Measurements from ENCODE around the gene METTL4.
A peak's percentile ranks its signal among the peaks of the same experiment; 100 is the strongest.

Gene METTL4

GRCh38 chr18:2570772-2571199, 519 bp downstream of the METTL4 start:
- ATAC-seq, result peak; percentile 85
- TF ChIP-seq CSRNP3 (CRISPR knock-in tag; IDR thresholded peaks at IDR 0.05), result no peak
- TF ChIP-seq ZNF8 (CRISPR knock-in tag; IDR thresholded peaks at IDR 0.05), result no peak
- TF ChIP-seq PATZ1 (CRISPR knock-in tag; IDR thresholded peaks at IDR 0.05; ENCODE audit: borderline replicate concordance), result no peak
- no peak for TF ChIP-seq ISL1 (CRISPR knock-in tag; IDR thresholded peaks at IDR 0.05)
- no peak for TF ChIP-seq ZNF70 (CRISPR knock-in tag; IDR thresholded peaks at IDR 0.05)
- no peak for TF ChIP-seq SNAI2 (CRISPR knock-in tag; IDR thresholded peaks at IDR 0.05)
- TF ChIP-seq ZFP3 (CRISPR knock-in tag; IDR thresholded peaks at IDR 0.05), result no peak

GRCh38 chr18:2569338-2570207, 1.7 kb downstream of the METTL4 start:
- no peak for ATAC-seq
- TF ChIP-seq ZFP30 (CRISPR knock-in tag; IDR thresholded peaks at IDR 0.05) (no peak), ZNF8 (CRISPR knock-in tag; IDR thresholded peaks at IDR 0.05) (no peak), CSDC2 (CRISPR knock-in tag; IDR thresholded peaks at IDR 0.05) (no peak), TOX (CRISPR knock-in tag; IDR thresholded peaks at IDR 0.05; ENCODE audit: borderline replicate concordance) (no peak), OSR1 (CRISPR knock-in tag; IDR thresholded peaks at IDR 0.05) (no peak), TSHZ2 (CRISPR knock-in tag; IDR thresholded peaks at IDR 0.05) (no peak), PATZ1 (CRISPR knock-in tag; IDR thresholded peaks at IDR 0.05; ENCODE audit: borderline replicate concordance) (no peak), POU6F1 (CRISPR knock-in tag; IDR thresholded peaks at IDR 0.05; ENCODE audit: borderline replicate concordance, low read depth) (no peak), CSRNP3 (CRISPR knock-in tag; IDR thresholded peaks at IDR 0.05) (no peak), ARNTL (CRISPR knock-in tag; IDR thresholded peaks at IDR 0.05; ENCODE audit: borderline replicate concordance, low read depth) (no peak), ZNF70 (CRISPR knock-in tag; IDR thresholded peaks at IDR 0.05) (no peak), GLIS3 (CRISPR knock-in tag; IDR thresholded peaks at IDR 0.05) (no peak), CREB5 (CRISPR knock-in tag; IDR thresholded peaks at IDR 0.05; ENCODE audit: low read depth) (no peak), ZNF565 (CRISPR knock-in tag; conservative IDR thresholded peaks at IDR 0.05; ENCODE audit: low read depth) (no peak), SNAI2 (CRISPR knock-in tag; IDR thresholded peaks at IDR 0.05) (no peak), TCF4 (CRISPR knock-in tag; IDR thresholded peaks at IDR 0.05; ENCODE audit: borderline replicate concordance) (no peak), PPARA (CRISPR knock-in tag; IDR thresholded peaks at IDR 0.05; ENCODE audit: borderline replicate concordance) (no peak), ZC3H10 (CRISPR knock-in tag; IDR thresholded peaks at IDR 0.05) (no peak)
